Psoas muscle (tissue), 8 donors: Measurements from ENCODE around the gene KCTD21. TPM values are rescaled to one million over a fixed set of nuclear protein-coding genes. Genes with fewer than 3 reads are reported as not detected.

ENCODE experiments used
- ATAC-seq, 4 donors: fragments of 200-7000 bp; cut with Tn5 transposase; one replicate each; pipeline ENCODE4 v1.9.1; 2020; ENCODE audit warnings: moderate library complexity in 3 of 4, mild to moderate bottlenecking in 2 of 4
- DNase-seq, 2 donors: peaks; one replicate each; pipeline ENCODE4 v3.0.0-alpha.2; 2020
- H3K27ac ChIP-seq: fragments of 200-600 bp; one replicate; pipeline ENCODE4 v1.8.0; 2022
- H3K27me3 ChIP-seq, 3 donors: fragments of 200-600 bp in 1 of 3; one replicate each; pipeline versions ENCODE4 v1.6.1 to v1.8.0; 2013 to 2022; ENCODE audit warnings: low read length in 2 of 3, mild to moderate bottlenecking in 2 of 3, moderate library complexity in 1 of 3; ENCODE audit not compliant: insufficient read depth in 3 of 3
- H3K36me3 ChIP-seq, 2 donors: fragments of 200-600 bp in 1 of 2; one replicate each; pipeline versions ENCODE4 v1.6.1 to v1.8.0; 2013 to 2022; ENCODE audit warnings: low read depth in 1 of 2, mild to moderate bottlenecking in 1 of 2, moderate library complexity in 1 of 2; ENCODE audit not compliant: insufficient read depth in 1 of 2
- H3K4me1 ChIP-seq: fragments of 200-600 bp; one replicate; pipeline ENCODE4 v1.8.0; 2022
- H3K4me3 ChIP-seq: fragments of 200-600 bp; one replicate; pipeline ENCODE4 v1.8.0; 2022; ENCODE audit warnings: mild to moderate bottlenecking
- H3K9me3 ChIP-seq: fragments of 200-600 bp; one replicate; pipeline ENCODE4 v1.8.0; 2022
- CTCF ChIP-seq: fragments of 200-600 bp; IDR thresholded peaks from one replicate; pipeline ENCODE4 v1.8.0; 2022; ENCODE audit warnings: antibody characterized with exemption
- WGBS, 3 donors: extraction: QIAGEN DNeasy Blood & Tissue Kit; methylation state at CpG; one replicate each; pipeline versions ENCODE4 v1.1.6 to v1.1.7; 2013; 5-methylcytosine and 5-hydroxymethylcytosine counted together
- intact Hi-C, 2 donors: fragments of 100-400 bp; cut with DNase I; formaldehyde crosslinking; loops; one replicate each; pipeline versions ENCODE4 v1.11.0 to v1.14.2; 2022
- polyA plus RNA-seq, 3 donors: library from polyadenylated mRNA; stranded (reverse); fragments of 200-250 nt; gene quantifications; one replicate each; pipeline ENCODE4 v1.2.3, GENCODE V29; 2013
- total RNA-seq, 4 donors: library from RNA; stranded (reverse); fragmentation: NEBNext Ultra II Directional in 2 of 4; extraction: Animal tissue kit (Norgen Biotek cat#: 25700) in 2 of 4; gene quantifications; one replicate each; pipeline versions ENCODE4 v1.2.1 to v1.2.4, GENCODE V29; 2021 to 2023
- donor health status: healthy with polysubstance abuse.
- donor health status: DM: no; HTN: no; CAD: no; lungs with moderate emphysema.
- donor health status: Bipolar disorder and iron deficiency.
- donor health status: healthy.
- donor health status: DM: yes; HTN: yes; CAD: no.
- donor health status: DM: no; HTN: no; CAD: no.
- donor health status: DM: no; HTN: no; CAD: no.
- donor health status: DM: yes; HTN: yes; CAD: no.

Gene KCTD21
- total and polyA plus RNA-seq, 7 donors, result 4.7 to 10.3 (median 5.6) TPM

GRCh38 chr11:78149646-78150045 lies 38.8 kb downstream of the KCTD21 start:
- DNase-seq, result no peak
- 0 to 13% (median 2%) methylated on average over 1 of the region's 1 CpG for WGBS, 3 donors
- H3K4me1 ChIP-seq, result peaks cover 5% of the 10 kb centered on the region
- intact Hi-C loops, result loop anchor here (5.0 to 10.0 kb wide), 4 partner anchors 275 to 418 kb away; no protein-coding TSS in a partner anchor
- H3K27ac ChIP-seq, result no peak overlapping the region
- no peaks in the 10 kb centered on the region for H3K27me3 ChIP-seq
- H3K4me3 ChIP-seq, result no peak overlapping the region
- ATAC-seq, result peak; percentile 68 to 98 (median 88)
- H3K9me3 ChIP-seq, result no peaks in the 10 kb centered on the region
- TF ChIP-seq CTCF, result peak; percentile 31
- peaks cover 0 to 7% of the 10 kb centered on the region in 2 donors for H3K36me3 ChIP-seq

GRCh38 chr11:78147807-78148206 lies 40.6 kb downstream of the KCTD21 start:
- no peak for ATAC-seq
- Histone ChIP-seq H3K4me3 (no peak overlapping the region), H3K9me3 (no peaks in the 10 kb centered on the region), H3K27ac (no peak overlapping the region), H3K4me1 (peaks cover 5% of the 10 kb centered on the region), H3K36me3 (peaks cover 0 to 16% of the 10 kb centered on the region in 2 donors), H3K27me3 (no peaks in the 10 kb centered on the region)
- WGBS, 3 donors, result 77 to 96% (median 86%) methylated on average over 2 of the region's 2 CpGs
- intact Hi-C loops, result loop anchor here (5.0 to 10.0 kb wide), 3 partner anchors 277 to 417 kb away; no protein-coding TSS in a partner anchor
- no peak for DNase-seq
- no peak for TF ChIP-seq CTCF

GRCh38 chr11:78145511-78146025 lies 42.9 kb downstream of the KCTD21 start:
- Histone ChIP-seq H3K27ac (no peak overlapping the region), H3K9me3 (no peaks in the 10 kb centered on the region), H3K4me3 (no peak overlapping the region), H3K36me3 (peaks cover 0 to 16% of the 10 kb centered on the region in 2 donors), H3K4me1 (peaks cover 7% of the 10 kb centered on the region), H3K27me3 (no peaks in the 10 kb centered on the region)
- DNase-seq, result no peak
- intact Hi-C loops, result loop anchor here (5.0 to 10.0 kb wide), 3 partner anchors 279 to 419 kb away; no protein-coding TSS in a partner anchor
- no peak for ATAC-seq
- 76 to 84% (median 81%) methylated on average over 1 of the region's 1 CpG for WGBS, 3 donors
- no peak for TF ChIP-seq CTCF

GRCh38 chr11:78140392-78141077 lies 47.9 kb downstream of the KCTD21 start:
- Histone ChIP-seq H3K36me3 (peaks cover 0 to 31% of the 10 kb centered on the region in 2 donors), H3K4me1 (peaks cover 15% of the 10 kb centered on the region), H3K4me3 (peak overlapping the region; percentile 90), H3K27ac (peak overlapping the region; percentile 82), H3K27me3 (no peaks in the 10 kb centered on the region), H3K9me3 (no peaks in the 10 kb centered on the region)
- ATAC-seq, result no peak
- WGBS, 3 donors, result 64 to 77% (median 67%) methylated on average over 17 of the region's 17 CpGs
- no peak for TF ChIP-seq CTCF
- DNase-seq, result no peak
- intact Hi-C loops, result loop anchor here (5.0 to 10.0 kb wide), 3 partner anchors 47 to 424 kb away; partner anchors contain the start of genes KCTD21 (in 1 of the 2) and USP35 (in 1 of the 2)
